Progenitor cell of endocrine pancreas (in vitro differentiated cells): ENCODE data around the gene ZPBP2. TPM values are rescaled to one million over a fixed set of nuclear protein-coding genes. Genes with fewer than 3 reads are reported as not detected.
A peak's percentile ranks its signal among the peaks of the same experiment; 100 is the strongest.

Experiments used
- DNase-seq: peaks from one replicate; pipeline ENCODE4 v3.0.0; 2021; ENCODE audit warnings: low spot score; ENCODE audit not compliant: unreplicated experiment
- H3K27ac Mint-ChIP-seq: 2 replicates; pipeline ENCODE4 v1.8.0; 2021; ENCODE audit warnings: mild to moderate bottlenecking, moderate library complexity, mixed read lengths
- H3K27me3 Mint-ChIP-seq: 2 replicates; pipeline ENCODE4 v1.8.0; 2021; ENCODE audit warnings: mixed read lengths
- H3K36me3 Mint-ChIP-seq: 2 replicates; pipeline ENCODE4 v1.8.0; 2022; ENCODE audit warnings: mixed read lengths; ENCODE audit not compliant: insufficient read depth
- H3K4me1 Mint-ChIP-seq: 2 replicates; pipeline ENCODE4 v1.8.0; 2021; ENCODE audit warnings: low read depth, mixed read lengths
- H3K4me3 Mint-ChIP-seq: 2 replicates; pipeline ENCODE4 v1.8.0; 2021; ENCODE audit warnings: low read depth, mild to moderate bottlenecking, moderate library complexity, mixed read lengths
- H3K9me3 Mint-ChIP-seq: 2 replicates; pipeline ENCODE4 v1.8.0; 2021; ENCODE audit warnings: low read depth, mixed read lengths
- CTCF ChIP-seq: fragments of 200-600 bp; sonication (generic); IDR thresholded peaks from one replicate; pipeline ENCODE4 v1.5.0; 2021; ENCODE audit warnings: antibody characterized with exemption, mild to moderate bottlenecking; ENCODE audit not compliant: unreplicated experiment
- total RNA-seq: library from RNA; stranded (reverse); gene quantifications from 2 replicates; pipeline ENCODE4 v1.2.1, GENCODE V29; 2021

ZPBP2 gene
- total RNA-seq, 1 donor from 2014 or later, result not detected

GRCh38 chr17:39926135-39926587 lies 58.2 kb downstream of the ZPBP2 start:
- peaks cover 4% of the 10 kb centered on the region for H3K36me3 Mint-ChIP-seq
- no peaks in the 10 kb centered on the region for H3K27me3 Mint-ChIP-seq
- H3K4me1 Mint-ChIP-seq, result peaks cover 38% of the 10 kb centered on the region
- peak overlapping the region; percentile 80 for H3K4me3 Mint-ChIP-seq
- no peak for DNase-seq
- H3K9me3 Mint-ChIP-seq, result no peaks in the 10 kb centered on the region
- H3K27ac Mint-ChIP-seq, result peak overlapping the region; percentile 91
- TF ChIP-seq CTCF, result no peak

DNA sequence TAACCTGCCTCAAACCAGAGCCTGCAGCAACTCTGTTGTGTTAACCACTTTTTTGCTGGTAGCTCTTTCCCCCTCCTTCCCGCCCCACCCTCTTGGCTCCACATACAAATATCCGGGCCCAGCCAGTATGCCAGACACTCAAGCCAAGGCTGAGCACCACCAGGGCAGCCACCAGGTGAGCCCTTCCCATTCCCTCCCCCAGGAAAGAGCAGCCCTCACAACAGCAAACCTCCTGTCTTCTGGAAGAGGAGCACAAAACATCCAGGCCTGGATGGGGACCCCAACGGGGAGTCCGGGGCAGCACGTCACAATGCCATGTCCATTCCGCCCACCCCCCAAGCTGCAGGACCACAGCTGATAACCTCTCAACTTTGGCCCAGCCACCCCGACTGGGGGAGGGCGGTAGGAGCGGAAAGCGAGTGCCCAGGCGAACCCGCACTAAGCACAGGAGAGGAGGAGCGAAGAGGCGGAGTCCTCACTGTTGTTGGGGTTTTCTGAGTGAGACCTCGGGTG lies 58.6 kb downstream of the ZPBP2 start:
- Mint-ChIP-seq H3K27ac (peak overlapping the region; percentile 91), H3K9me3 (no peaks in the 10 kb centered on the region), H3K27me3 (no peaks in the 10 kb centered on the region), H3K4me3 (peak overlapping the region; percentile 80), H3K4me1 (peaks cover 38% of the 10 kb centered on the region), H3K36me3 (peaks cover 4% of the 10 kb centered on the region)
- peak; percentile 32 for DNase-seq
- no peak for TF ChIP-seq CTCF

Other genes with a start within 250 kb of the ZPBP2 start
- gene PPP1R1B, start 241.2 kb upstream of the ZPBP2 start, total RNA-seq, result 0.89 TPM in 1 of 2 replicates, not detected in the other
- gene STARD3, start 231.1 kb upstream of the ZPBP2 start, total RNA-seq, result 57.0 and 62.5 TPM in 2 replicates
- gene TCAP, start 202.9 kb upstream of the ZPBP2 start, total RNA-seq, result 1.8 and 2.7 TPM in 2 replicates
- gene PNMT, start 199.7 kb upstream of the ZPBP2 start, total RNA-seq, result 2.5 and 3.1 TPM in 2 replicates
- 38.7 and 40.1 TPM in 2 replicates for gene PGAP3, start 180.1 kb upstream of the ZPBP2 start, total RNA-seq
- gene ERBB2, start 168.1 kb upstream of the ZPBP2 start, total RNA-seq, result 136 and 152 TPM in 2 replicates
- gene MIEN1, start 137.7 kb upstream of the ZPBP2 start, total RNA-seq, result 43.4 and 48.0 TPM in 2 replicates
- gene GRB7, start 130.3 kb upstream of the ZPBP2 start, total RNA-seq, result 28.8 and 29.9 TPM in 2 replicates
- gene IKZF3, start 3.9 kb upstream of the ZPBP2 start, total RNA-seq, result not detected in 2 replicates
- 25.7 and 25.9 TPM in 2 replicates for gene GSDMB, start 50.4 kb downstream of the ZPBP2 start, total RNA-seq
- 80.4 and 87.6 TPM in 2 replicates for gene ORMDL3, start 59.4 kb downstream of the ZPBP2 start, total RNA-seq
- not detected in 2 replicates for gene LRRC3C, start 59.5 kb downstream of the ZPBP2 start, total RNA-seq
- not detected in 2 replicates for gene GSDMA, start 94.8 kb downstream of the ZPBP2 start, total RNA-seq
- gene PSMD3, start 112.6 kb downstream of the ZPBP2 start, total RNA-seq, result 117 and 119 TPM in 2 replicates
- not detected in 2 replicates for gene CSF3, start 147.2 kb downstream of the ZPBP2 start, total RNA-seq
- 143 and 161 TPM in 2 replicates for gene MED24, start 186.2 kb downstream of the ZPBP2 start, total RNA-seq
- 21.3 and 25.0 TPM in 2 replicates for gene THRA, start 194.8 kb downstream of the ZPBP2 start, total RNA-seq
- 2.4 and 2.6 TPM in 2 replicates for gene NR1D1, start 232.4 kb downstream of the ZPBP2 start, total RNA-seq